Measurements from ENCODE around the gene MED22.
"Not testable (repeated sequence)": the region's sequence is repeated elsewhere in the genome, so short reads cannot be mapped to it uniquely, and the experiment has no call there.

MED22 gene

GRCh38 chr9:133347985-133348717 lies at the start of gene MED22, which contains the start of gene RPL7A:
Gene MED22, minus strand, starts transcription at chr9:133348131. Its CDS starts 1,469 bp downstream, at chr9:133346662.
Gene RPL7A, plus strand, starts transcription at chr9:133348218. Its CDS starts 26 bp downstream, at chr9:133348244.
- DNase-seq = peak; percentile 93 to 94

GRCh38 chr9:133397370-133397769 lies 49.4 kb upstream of the MED22 start:
- DNase-seq = no peak

GRCh38 chr9:133396952-133397351 lies 49.0 kb upstream of the MED22 start:
- no peak for DNase-seq

GRCh38 chr9:133394687-133395271 lies 46.8 kb upstream of the MED22 start:
- no peak for DNase-seq

- DNase-seq = no peak
These were observed 45.5 kb upstream of the MED22 start for GRCh38 chr9:133393399-133393798.

GRCh38 chr9:133392308-133392707 lies 44.4 kb upstream of the MED22 start:
- DNase-seq = not testable (repeated sequence)

GRCh38 chr9:133391449-133391848 lies 43.5 kb upstream of the MED22 start:
- not testable (repeated sequence) for DNase-seq

GRCh38 chr9:133390713-133391112 lies 42.8 kb upstream of the MED22 start:
- DNase-seq = no peak

- no peak for DNase-seq
These were observed 41.6 kb upstream of the MED22 start for GRCh38 chr9:133389562-133389961.

GRCh38 chr9:133389025-133389557 lies 41.2 kb upstream of the MED22 start:
- no peak for DNase-seq

- no peak for DNase-seq
These were observed 39.7 kb upstream of the MED22 start for GRCh38 chr9:133387680-133388079.

GRCh38 chr9:133386338-133386737 lies 38.4 kb upstream of the MED22 start:
- DNase-seq = no peak

- DNase-seq = no peak
These were observed 37.5 kb upstream of the MED22 start for GRCh38 chr9:133385452-133385851.

GRCh38 chr9:133384736-133385321 lies 36.9 kb upstream of the MED22 start:
- no peak for DNase-seq

- no peak for DNase-seq
These were observed 35.5 kb upstream of the MED22 start for GRCh38 chr9:133383438-133383837.

- DNase-seq = no peak
These were observed 34.7 kb upstream of the MED22 start for GRCh38 chr9:133382507-133383141.

GRCh38 chr9:133380734-133381133 lies 32.8 kb upstream of the MED22 start:
- no peak for DNase-seq

GRCh38 chr9:133379153-133380086 lies 31.5 kb upstream of the MED22 start:
- DNase-seq = no peak

- no peak for DNase-seq
These were observed 30.6 kb upstream of the MED22 start for GRCh38 chr9:133378408-133378962.

GRCh38 chr9:133377721-133378216 lies 29.8 kb upstream of the MED22 start:
- DNase-seq = no peak

GRCh38 chr9:133377280-133377679 lies 29.3 kb upstream of the MED22 start:
- not testable (repeated sequence) for DNase-seq

Data from CD4-positive, alpha-beta T cell treated with Interleukin-1 beta for 1 hour (primary cell).